GM08714 (cell line): ENCODE data around the gene GLS.
"Not testable (repeated sequence)": the region's sequence is repeated elsewhere in the genome, so short reads cannot be mapped to it uniquely, and the experiment has no call there.

Source experiments
- H3K4me3 ChIP-seq: fragments of 200-500 bp; sonication (Bioruptor generic); 2 replicates; pipeline ENCODE4 v1.5.1; 2014; ENCODE audit warnings: mild to moderate bottlenecking, low read length, inconsistent platforms
- ZNF274 ChIP-seq: IDR thresholded peaks from 2 replicates; pipeline ENCODE4 v1.6.1; 2012; ENCODE audit warnings: mild to moderate bottlenecking, low read depth, low read length

The GLS gene

GRCh38 chr2:190847504-190848081 is 33.0 kb upstream of the GLS start:
- no peak for TF ChIP-seq ZNF274
- H3K4me3 ChIP-seq: no peak overlapping the region

- TF ChIP-seq ZNF274: no peak
- H3K4me3 ChIP-seq: no peak overlapping the region
These were observed 30.8 kb upstream of the GLS start for GRCh38 chr2:190849774-190850173.

- H3K4me3 ChIP-seq: not testable (repeated sequence)
These were observed 27.6 kb upstream of the GLS start for GRCh38 chr2:190853022-190853421.

- no peak overlapping the region for H3K4me3 ChIP-seq
- no peak for TF ChIP-seq ZNF274
These were observed 26.9 kb upstream of the GLS start for GRCh38 chr2:190853531-190854383.

GRCh38 chr2:190854726-190855125 is 25.9 kb upstream of the GLS start:
- no peak overlapping the region for H3K4me3 ChIP-seq
- TF ChIP-seq ZNF274: no peak

- TF ChIP-seq ZNF274: no peak
These were observed 25.4 kb upstream of the GLS start for GRCh38 chr2:190855245-190855644.

GRCh38 chr2:190856985-190857384 is 23.6 kb upstream of the GLS start:
- no peak for TF ChIP-seq ZNF274
- no peak overlapping the region for H3K4me3 ChIP-seq

More at GRCh38 chr2:190855245-190855644, 25.4 kb upstream of the GLS start:
- no peak overlapping the region for H3K4me3 ChIP-seq

GRCh38 chr2:190858817-190859216 is 21.8 kb upstream of the GLS start:
- no peak overlapping the region for H3K4me3 ChIP-seq
- TF ChIP-seq ZNF274: no peak

- H3K4me3 ChIP-seq: no peak overlapping the region
- TF ChIP-seq ZNF274: no peak
These were observed 21.0 kb upstream of the GLS start for GRCh38 chr2:190859347-190860297.

GRCh38 chr2:190860985-190861680 is 19.5 kb upstream of the GLS start:
- H3K4me3 ChIP-seq: no peak overlapping the region
- no peak for TF ChIP-seq ZNF274

- H3K4me3 ChIP-seq: not testable (repeated sequence)
These were observed 18.5 kb upstream of the GLS start for GRCh38 chr2:190862128-190862527.

GRCh38 chr2:190862571-190862991 is 18.0 kb upstream of the GLS start:
- H3K4me3 ChIP-seq: no peak overlapping the region
- no peak for TF ChIP-seq ZNF274

GRCh38 chr2:190863946-190864345 is 16.7 kb upstream of the GLS start:
- TF ChIP-seq ZNF274: no peak
- H3K4me3 ChIP-seq: no peak overlapping the region

GRCh38 chr2:190864375-190864774 is 16.2 kb upstream of the GLS start:
- TF ChIP-seq ZNF274: no peak
- H3K4me3 ChIP-seq: no peak overlapping the region
